Measurements from ENCODE around the gene SHISA6. TPM values are rescaled to one million over a fixed set of nuclear protein-coding genes. Genes with fewer than 3 reads are reported as not detected.
A peak's percentile ranks its signal among the peaks of the same experiment; 100 is the strongest.

SHISA6 gene
- total RNA-seq, 1 donor from 2014 or later: 3.3 TPM

- H3K27me3 Mint-ChIP-seq (ENCODE audit: insufficient read depth, low read depth): peaks cover 69% of the 10 kb centered on the region
- H3K4me3 Mint-ChIP-seq: no peak overlapping the region
- no peaks in the 10 kb centered on the region for H3K79me2 ChIP-seq (ENCODE audit: low read depth)
- H3F3A ChIP-seq (ENCODE audit: low read depth): peaks cover 48% of the 10 kb centered on the region
- H3K4me1 Mint-ChIP-seq: peaks cover 41% of the 10 kb centered on the region
- peaks cover 25% of the 10 kb centered on the region for H4K20me1 ChIP-seq (ENCODE audit: low read depth)
- H3K4me3 ChIP-seq: no peak overlapping the region
- no peak overlapping the region for H2AFZ ChIP-seq (replicated peaks)
- no peak overlapping the region for H3K9ac ChIP-seq
- H3K4me2 ChIP-seq: no peak overlapping the region
- H3K27ac Mint-ChIP-seq: no peak overlapping the region
- H3K4me1 ChIP-seq: peaks cover 56% of the 10 kb centered on the region
- TF ChIP-seq CTCF (IDR thresholded peaks at IDR 0.05): no peak
- TF ChIP-seq EZH2phosphoT487 (IDR thresholded peaks at IDR 0.05): no peak
- no peak for TF ChIP-seq EZH2 (IDR thresholded peaks at IDR 0.05)
- H3K9me3 ChIP-seq (ENCODE audit: low read depth): no peaks in the 10 kb centered on the region
- H3K9me3 Mint-ChIP-seq: peaks cover 12% of the 10 kb centered on the region
- no peak overlapping the region for H3K27ac ChIP-seq
- peaks cover 39% of the 10 kb centered on the region for H3K27me3 ChIP-seq
- H3K36me3 Mint-ChIP-seq: no peaks in the 10 kb centered on the region
- no peak for DNase-seq (ENCODE audit: low spot score)
- H3K36me3 ChIP-seq: no peaks in the 10 kb centered on the region
These were observed 251.5 kb downstream of the SHISA6 start for GRCh38 chr17:11492511-11492910.

- Mint-ChIP-seq H3K27me3 (ENCODE audit: insufficient read depth, low read depth) (peaks cover 67% of the 10 kb centered on the region), H3K4me1 (peaks cover 30% of the 10 kb centered on the region), H3K9me3 (peaks cover 12% of the 10 kb centered on the region), H3K36me3 (no peaks in the 10 kb centered on the region), H3K4me3 (peak overlapping the region; percentile 7), H3K27ac (peak overlapping the region; percentile 51)
- peaks cover 34% of the 10 kb centered on the region for H3K27me3 ChIP-seq
- H4K20me1 ChIP-seq (ENCODE audit: low read depth): peaks cover 18% of the 10 kb centered on the region
- H2AFZ ChIP-seq (replicated peaks): no peak overlapping the region
- H3K9ac ChIP-seq: no peak overlapping the region
- peak; percentile 62 for DNase-seq (ENCODE audit: low spot score)
- H3K36me3 ChIP-seq: no peaks in the 10 kb centered on the region
- H3K4me1 ChIP-seq: peaks cover 47% of the 10 kb centered on the region
- H3K9me3 ChIP-seq (ENCODE audit: low read depth): no peaks in the 10 kb centered on the region
- TF ChIP-seq EZH2phosphoT487 (IDR thresholded peaks at IDR 0.05): peak; percentile 64
- TF ChIP-seq CTCF (IDR thresholded peaks at IDR 0.05): no peak
- TF ChIP-seq EZH2 (IDR thresholded peaks at IDR 0.05): no peak
- H3K4me2 ChIP-seq: peak overlapping the region; percentile 67
- H3K4me3 ChIP-seq: peak overlapping the region; percentile 27
- peaks cover 36% of the 10 kb centered on the region for H3F3A ChIP-seq (ENCODE audit: low read depth)
- H3K79me2 ChIP-seq (ENCODE audit: low read depth): no peaks in the 10 kb centered on the region
- no peak overlapping the region for H3K27ac ChIP-seq
These were observed 252.9 kb downstream of the SHISA6 start for GRCh38 chr17:11493936-11494335.

DNA sequence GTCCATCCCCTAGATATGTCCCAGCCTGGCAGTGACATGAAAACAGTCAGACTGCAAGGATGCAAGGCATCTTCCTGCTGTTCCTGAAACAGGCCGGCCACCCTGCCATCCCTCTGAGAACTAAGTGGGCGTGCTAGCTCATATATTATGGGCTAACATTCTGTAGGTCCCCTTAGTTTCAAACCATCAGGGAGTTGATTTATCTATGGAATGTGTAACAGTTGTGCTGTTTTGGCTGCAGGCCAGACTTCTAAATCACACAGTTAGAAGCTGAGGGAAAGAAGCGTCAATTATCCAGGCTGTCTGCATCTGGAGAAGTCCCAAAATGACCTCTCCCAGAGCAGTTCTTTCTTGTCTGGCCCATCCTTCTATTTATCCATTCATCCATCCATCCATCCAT lies 254.6 kb downstream of the SHISA6 start:
- no peak overlapping the region for H3K4me2 ChIP-seq
- H3K4me3 Mint-ChIP-seq: no peak overlapping the region

More for the DNA sequence above, 254.6 kb downstream of the SHISA6 start:
- no peak overlapping the region for H3K4me3 ChIP-seq
- no peak overlapping the region for H3K27ac Mint-ChIP-seq
- H3K9me3 ChIP-seq (ENCODE audit: low read depth): no peaks in the 10 kb centered on the region
- H3K79me2 ChIP-seq (ENCODE audit: low read depth): no peaks in the 10 kb centered on the region
- H3K36me3 ChIP-seq: no peaks in the 10 kb centered on the region
- peaks cover 19% of the 10 kb centered on the region for H3K4me1 Mint-ChIP-seq
- TF ChIP-seq CTCF (IDR thresholded peaks at IDR 0.05) (no peak), EZH2phosphoT487 (IDR thresholded peaks at IDR 0.05) (no peak), EZH2 (IDR thresholded peaks at IDR 0.05) (no peak)
- H3K27me3 Mint-ChIP-seq (ENCODE audit: insufficient read depth, low read depth): peaks cover 68% of the 10 kb centered on the region
- peaks cover 15% of the 10 kb centered on the region for H4K20me1 ChIP-seq (ENCODE audit: low read depth)
- DNase-seq (ENCODE audit: low spot score): no peak
- peaks cover 26% of the 10 kb centered on the region for H3F3A ChIP-seq (ENCODE audit: low read depth)
- no peak overlapping the region for H3K9ac ChIP-seq
- no peak overlapping the region for H3K27ac ChIP-seq
- no peaks in the 10 kb centered on the region for H3K36me3 Mint-ChIP-seq
- H3K27me3 ChIP-seq: peaks cover 24% of the 10 kb centered on the region
- peaks cover 31% of the 10 kb centered on the region for H3K4me1 ChIP-seq
- peaks cover 14% of the 10 kb centered on the region for H3K9me3 Mint-ChIP-seq
- no peak overlapping the region for H2AFZ ChIP-seq (replicated peaks)
